ENCODE results near the gene ZNF280B. TPM values are rescaled to one million over a fixed set of nuclear protein-coding genes. Genes with fewer than 3 reads are reported as not detected.
"Not testable (repeated sequence)": the region's sequence is repeated elsewhere in the genome, so short reads cannot be mapped to it uniquely, and the experiment has no call there.

Gene ZNF280B
- total RNA-seq, 2 experiments from 2014 or later = 2.1 to 2.4 TPM

- Mint-ChIP-seq H3K27me3 (no peaks in the 10 kb centered on the region), H3K27ac (no peak overlapping the region), H3K4me3 (no peak overlapping the region), H3K4me1 (ENCODE audit: low read depth) (no peaks in the 10 kb centered on the region), H3K9me3 (no peaks in the 10 kb centered on the region), H3K36me3 (peaks cover 17% of the 10 kb centered on the region)
- ChIA-PET CTCF (interaction anchor here (1.1 to 1.4 kb wide), 4 partner anchors 22 to 267 kb away, joined by 3 to 5 read pairs (median 3); partner anchors contain the start of gene ZNF280B), POLR2A (no interaction called here)
- no peak for DNase-seq
- intact Hi-C loops (cut with micrococcal nuclease) = no loop called here
These were observed 22.2 kb downstream of the ZNF280B start for GRCh38 chr22:22486132-22486899.

- Mint-ChIP-seq H3K36me3 (peaks cover 15% of the 10 kb centered on the region), H3K9me3 (no peaks in the 10 kb centered on the region), H3K27ac (no peak overlapping the region), H3K4me3 (no peak overlapping the region), H3K27me3 (no peaks in the 10 kb centered on the region), H3K4me1 (ENCODE audit: low read depth) (no peaks in the 10 kb centered on the region)
- intact Hi-C loops (cut with micrococcal nuclease) = no loop called here
- ChIA-PET POLR2A (no interaction called here), CTCF (interaction anchor here (1.1 to 1.7 kb wide), 4 partner anchors 22 to 63 kb away, joined by 3 to 6 read pairs (median 4); partner anchors contain the start of gene ZNF280B)
- DNase-seq = no peak
These were observed 23.0 kb downstream of the ZNF280B start for GRCh38 chr22:22485524-22485923.

- Mint-ChIP-seq H3K4me1 (ENCODE audit: low read depth) (no peaks in the 10 kb centered on the region), H3K36me3 (peaks cover 12% of the 10 kb centered on the region), H3K27me3 (no peaks in the 10 kb centered on the region), H3K9me3 (no peaks in the 10 kb centered on the region), H3K27ac (no peak overlapping the region), H3K4me3 (no peak overlapping the region)
- intact Hi-C loops (cut with micrococcal nuclease) = no loop called here
- ChIA-PET POLR2A (no interaction called here), CTCF (interaction anchor here (1.7 kb wide), 1 partner anchor 21 kb away, joined by 6 read pairs; no protein-coding TSS in a partner anchor)
- no peak for DNase-seq
These were observed 24.5 kb downstream of the ZNF280B start for GRCh38 chr22:22484023-22484422.

GRCh38 chr22:22480940-22481339, 27.6 kb downstream of the ZNF280B start:
- Mint-ChIP-seq H3K27me3 (no peaks in the 10 kb centered on the region), H3K4me3 (no peak overlapping the region), H3K9me3 (no peaks in the 10 kb centered on the region), H3K36me3 (peaks cover 5% of the 10 kb centered on the region), H3K4me1 (ENCODE audit: low read depth) (no peaks in the 10 kb centered on the region), H3K27ac (no peak overlapping the region)
- no peak for DNase-seq
- ChIA-PET POLR2A (no interaction called here), CTCF (interaction anchor here (0.5 to 1.2 kb wide), 2 partner anchors 16 to 107 kb away, joined by 3 to 4 read pairs; no protein-coding TSS in a partner anchor)
- intact Hi-C loops (cut with micrococcal nuclease) = no loop called here

- POLR2A ChIA-PET = no interaction called here
- CTCF ChIA-PET = interaction anchor here (1.2 kb wide), 1 partner anchor 15 kb away, joined by 4 read pairs; no protein-coding TSS in a partner anchor
- intact Hi-C loops (cut with micrococcal nuclease) = no loop called here
- no peaks in the 10 kb centered on the region for H3K4me1 Mint-ChIP-seq (ENCODE audit: low read depth)
- H3K9me3 Mint-ChIP-seq = no peaks in the 10 kb centered on the region
- H3K27me3 Mint-ChIP-seq = no peaks in the 10 kb centered on the region
- no peak overlapping the region for H3K4me3 Mint-ChIP-seq
- H3K36me3 Mint-ChIP-seq = no peaks in the 10 kb centered on the region
- DNase-seq = no peak
- H3K27ac Mint-ChIP-seq = no peak overlapping the region
These were observed 28.5 kb downstream of the ZNF280B start for GRCh38 chr22:22479999-22480532.

GRCh38 chr22:22479116-22479515, 29.4 kb downstream of the ZNF280B start:
- POLR2A ChIA-PET = no interaction called here
- H3K36me3 Mint-ChIP-seq = no peaks in the 10 kb centered on the region
- CTCF ChIA-PET = interaction anchor here (1.3 kb wide), 1 partner anchor 112 kb away, joined by 4 read pairs; no protein-coding TSS in a partner anchor
- H3K27ac Mint-ChIP-seq = no peak overlapping the region
- no peaks in the 10 kb centered on the region for H3K4me1 Mint-ChIP-seq (ENCODE audit: low read depth)
- intact Hi-C loops (cut with micrococcal nuclease) = no loop called here
- no peaks in the 10 kb centered on the region for H3K9me3 Mint-ChIP-seq
- no peaks in the 10 kb centered on the region for H3K27me3 Mint-ChIP-seq
- no peak for DNase-seq
- H3K4me3 Mint-ChIP-seq = no peak overlapping the region

- Mint-ChIP-seq H3K27ac (no peak overlapping the region), H3K9me3 (no peaks in the 10 kb centered on the region), H3K4me1 (ENCODE audit: low read depth) (no peaks in the 10 kb centered on the region), H3K27me3 (no peaks in the 10 kb centered on the region), H3K4me3 (no peak overlapping the region), H3K36me3 (no peaks in the 10 kb centered on the region)
- no peak for DNase-seq
- ChIA-PET POLR2A (no interaction called here), CTCF (interaction anchor here (1.3 kb wide), 1 partner anchor 113 kb away, joined by 4 read pairs; no protein-coding TSS in a partner anchor)
- intact Hi-C loops (cut with micrococcal nuclease) = no loop called here
These were observed 30.1 kb downstream of the ZNF280B start for GRCh38 chr22:22478470-22478869.

- H3K4me3 Mint-ChIP-seq = no peak overlapping the region
- CTCF ChIA-PET = interaction anchor here (0.7 to 1.2 kb wide), 2 partner anchors 9 to 309 kb away, joined by 3 to 4 read pairs; no protein-coding TSS in a partner anchor
- no peaks in the 10 kb centered on the region for H3K4me1 Mint-ChIP-seq (ENCODE audit: low read depth)
- POLR2A ChIA-PET = no interaction called here
- intact Hi-C loops (cut with micrococcal nuclease) = no loop called here
- no peaks in the 10 kb centered on the region for H3K36me3 Mint-ChIP-seq
- peaks cover 1% of the 10 kb centered on the region for H3K9me3 Mint-ChIP-seq
- DNase-seq = no peak
- H3K27ac Mint-ChIP-seq = no peak overlapping the region
- peaks cover 5% of the 10 kb centered on the region for H3K27me3 Mint-ChIP-seq
These were observed 33.8 kb downstream of the ZNF280B start for GRCh38 chr22:22474733-22475132.

GRCh38 chr22:22471104-22471503, 37.4 kb downstream of the ZNF280B start:
- H3K27ac Mint-ChIP-seq; CTCF ChIA-PET; DNase-seq; H3K36me3 Mint-ChIP-seq; H3K4me1 Mint-ChIP-seq (ENCODE audit: low read depth); intact Hi-C loops (cut with micrococcal nuclease); POLR2A ChIA-PET; H3K4me3 Mint-ChIP-seq: not testable (repeated sequence)
- Mint-ChIP-seq H3K27me3 (peaks cover 13% of the 10 kb centered on the region), H3K9me3 (peaks cover 13% of the 10 kb centered on the region)

GRCh38 chr22:22469527-22469926, 39.0 kb downstream of the ZNF280B start:
- no peaks in the 10 kb centered on the region for H3K4me1 Mint-ChIP-seq (ENCODE audit: low read depth)
- H3K9me3 Mint-ChIP-seq = peaks cover 13% of the 10 kb centered on the region
- peaks cover 18% of the 10 kb centered on the region for H3K27me3 Mint-ChIP-seq
- H3K4me3 Mint-ChIP-seq = no peak overlapping the region
- H3K36me3 Mint-ChIP-seq = no peaks in the 10 kb centered on the region
- DNase-seq = no peak
- ChIA-PET POLR2A (no interaction called here), CTCF (no interaction called here)
- no peak overlapping the region for H3K27ac Mint-ChIP-seq
- intact Hi-C loops (cut with micrococcal nuclease) = no loop called here

GRCh38 chr22:22468794-22469469, 39.6 kb downstream of the ZNF280B start:
- POLR2A ChIA-PET; H3K4me3 Mint-ChIP-seq; DNase-seq; H3K27ac Mint-ChIP-seq; H3K4me1 Mint-ChIP-seq (ENCODE audit: low read depth); H3K36me3 Mint-ChIP-seq; intact Hi-C loops (cut with micrococcal nuclease); CTCF ChIA-PET: not testable (repeated sequence)
- peaks cover 13% of the 10 kb centered on the region for H3K9me3 Mint-ChIP-seq
- H3K27me3 Mint-ChIP-seq = peaks cover 23% of the 10 kb centered on the region

GRCh38 chr22:22467112-22467511, 41.4 kb downstream of the ZNF280B start:
- Mint-ChIP-seq H3K27me3 (peaks cover 39% of the 10 kb centered on the region), H3K4me1 (ENCODE audit: low read depth) (no peaks in the 10 kb centered on the region), H3K9me3 (peaks cover 13% of the 10 kb centered on the region), H3K27ac (no peak overlapping the region), H3K36me3 (no peaks in the 10 kb centered on the region), H3K4me3 (no peak overlapping the region)
- ChIA-PET POLR2A (no interaction called here), CTCF (interaction anchor here (1.4 kb wide), 1 partner anchor 120 kb away, joined by 5 read pairs; no protein-coding TSS in a partner anchor)
- no peak for DNase-seq
- intact Hi-C loops (cut with micrococcal nuclease) = no loop called here

All from activated CD4-positive, alpha-beta memory T cell treated with anti-CD3 and anti-CD28 coated beads for 36 hours (primary cell).